HG02798 (cell line): ENCODE results near the gene CT45A5.
"Not testable (repeated sequence)": the region's sequence is repeated elsewhere in the genome, so short reads cannot be mapped to it uniquely, and the experiment has no call there.

ENCODE experiments used
- ATAC-seq: cut with Tn5 transposase; IDR thresholded peaks from one replicate; pipeline ENCODE4 v1.9.1; 2021; ENCODE audit warnings: mild to moderate bottlenecking; ENCODE audit not compliant: unreplicated experiment, poor library complexity

The CT45A5 gene

GRCh38 chrX:135785403-135785802, at the start of gene CT45A5:
Gene CT45A5 (minus strand): TSS chrX:135785503. CDS start chrX:135781729, 3,774 bp downstream.
- not testable (repeated sequence) for ATAC-seq

DNA sequence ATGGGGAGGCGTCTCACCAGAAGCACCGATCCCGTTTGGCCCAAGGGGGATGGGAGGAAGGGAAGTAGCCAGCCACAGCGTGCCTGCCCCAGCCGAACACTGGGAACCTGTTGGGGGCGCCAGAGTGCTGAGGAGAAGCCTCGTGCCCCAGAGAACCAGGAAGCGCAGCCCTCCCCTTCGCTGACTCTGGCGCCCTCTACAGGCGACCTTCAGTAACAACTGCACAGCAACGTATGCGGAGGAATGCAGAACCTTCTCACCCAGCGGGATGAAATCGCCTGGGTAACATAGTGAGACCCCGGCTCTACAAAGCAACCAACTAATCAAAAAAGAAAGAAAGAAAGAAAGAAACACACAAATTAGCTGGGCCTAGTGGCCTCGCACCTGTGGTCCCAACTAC, 34.6 kb upstream of the CT45A5 start, which contains the start of gene CT45A2:
Gene CT45A2 (minus strand): TSS at position 101 of the 400 bp plus-strand sequence. CDS start 3,747 bp downstream, outside the sequence.
- ATAC-seq: not testable (repeated sequence)

GRCh38 chrX:135802687-135803086, 17.4 kb upstream of the CT45A5 start, which contains the start of gene CT45A6:
Gene CT45A6 (minus strand): TSS chrX:135802787. CDS start chrX:135798993, 3,794 bp downstream.
- ATAC-seq: not testable (repeated sequence)

DNA sequence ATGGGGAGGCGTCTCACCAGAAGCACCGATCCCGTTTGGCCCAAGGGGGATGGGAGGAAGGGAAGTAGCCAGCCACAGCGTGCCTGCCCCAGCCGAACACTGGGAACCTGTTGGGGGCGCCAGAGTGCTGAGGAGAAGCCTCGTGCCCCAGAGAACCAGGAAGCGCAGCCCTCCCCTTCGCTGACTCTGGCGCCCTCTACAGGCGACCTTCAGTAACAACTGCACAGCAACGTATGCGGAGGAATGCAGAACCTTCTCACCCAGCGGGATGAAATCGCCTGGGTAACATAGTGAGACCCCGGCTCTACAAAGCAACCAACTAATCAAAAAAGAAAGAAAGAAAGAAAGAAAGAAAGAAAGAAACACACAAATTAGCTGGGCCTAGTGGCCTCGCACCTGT, 17.2 kb downstream of the CT45A5 start, which contains the start of gene CT45A3:
Gene CT45A3 (minus strand): TSS at position 101 of the 400 bp plus-strand sequence. CDS start 3,747 bp downstream, outside the sequence.
- ATAC-seq: not testable (repeated sequence)

DNA sequence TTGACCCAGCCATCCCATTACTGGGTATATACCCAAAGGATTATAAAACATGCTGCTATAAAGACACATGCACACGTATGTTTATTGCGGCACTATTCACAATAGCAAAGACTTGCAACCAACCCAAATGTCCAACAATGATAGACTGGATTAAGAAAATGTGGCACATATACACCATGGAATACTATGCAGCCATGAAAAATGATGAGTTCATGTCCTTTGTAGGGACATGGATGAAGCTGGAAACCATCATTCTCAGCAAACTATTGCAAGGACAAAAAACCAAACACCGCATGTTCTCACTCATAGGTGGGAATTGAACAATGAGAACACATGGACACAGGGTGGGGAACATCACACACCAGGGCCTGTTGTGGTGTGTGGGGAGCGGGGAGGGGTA, 40.6 kb downstream of the CT45A5 start:
- ATAC-seq: not testable (repeated sequence)

GRCh38 chrX:135741192-135741715, 44.0 kb downstream of the CT45A5 start:
- ATAC-seq: no peak

DNA sequence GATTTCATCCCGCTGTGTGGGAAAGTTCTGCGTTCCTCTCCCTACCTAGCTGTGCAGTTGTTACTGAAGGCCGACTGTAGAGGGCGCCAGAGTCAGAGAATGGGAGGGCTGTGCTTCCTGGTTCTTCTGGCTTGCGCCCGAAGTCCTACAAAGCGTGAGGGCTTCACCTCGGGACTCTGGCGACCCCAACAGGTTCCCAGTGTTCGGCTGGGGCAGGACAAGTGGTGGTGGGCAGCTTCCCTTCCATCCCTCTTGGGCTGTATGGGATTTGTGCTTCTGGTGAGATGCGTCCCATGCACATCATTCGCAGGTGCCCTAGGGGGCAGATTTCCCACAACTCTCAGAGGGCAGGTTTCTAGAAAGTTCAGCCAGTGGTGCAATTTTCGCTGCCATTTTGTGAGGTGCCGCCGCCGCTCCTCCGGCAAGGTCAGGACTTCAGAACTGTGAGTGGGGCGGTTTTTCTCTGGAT, 44.6 kb downstream of the CT45A5 start:
- ATAC-seq: peak; percentile 76

- no peak for ATAC-seq
Measured at GRCh38 chrX:135737366-135738071, 47.8 kb downstream of the CT45A5 start.

DNA sequence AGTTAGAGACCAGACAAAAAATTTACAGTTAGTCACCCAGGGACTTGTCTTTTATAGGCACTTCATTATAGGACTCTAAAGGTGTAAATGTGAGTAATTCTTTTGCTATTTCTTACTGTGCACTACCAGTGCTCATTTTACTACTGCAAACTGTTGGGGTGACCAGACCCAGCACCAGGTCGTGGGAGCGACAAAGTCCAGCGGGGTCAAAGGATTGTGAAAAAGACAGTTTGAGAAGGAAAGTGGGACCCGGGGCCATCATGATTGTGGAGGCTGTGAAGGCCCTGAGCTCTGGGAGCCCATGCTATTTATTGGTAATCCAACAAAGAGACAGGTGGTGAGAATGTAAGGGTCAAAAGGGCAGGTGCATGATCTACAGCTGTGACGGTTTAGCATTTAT, 50.6 kb downstream of the CT45A5 start:
- not testable (repeated sequence) for ATAC-seq
